ENCODE measurements around the gene C3orf22.

- TF ChIP-seq, protein P1, sequence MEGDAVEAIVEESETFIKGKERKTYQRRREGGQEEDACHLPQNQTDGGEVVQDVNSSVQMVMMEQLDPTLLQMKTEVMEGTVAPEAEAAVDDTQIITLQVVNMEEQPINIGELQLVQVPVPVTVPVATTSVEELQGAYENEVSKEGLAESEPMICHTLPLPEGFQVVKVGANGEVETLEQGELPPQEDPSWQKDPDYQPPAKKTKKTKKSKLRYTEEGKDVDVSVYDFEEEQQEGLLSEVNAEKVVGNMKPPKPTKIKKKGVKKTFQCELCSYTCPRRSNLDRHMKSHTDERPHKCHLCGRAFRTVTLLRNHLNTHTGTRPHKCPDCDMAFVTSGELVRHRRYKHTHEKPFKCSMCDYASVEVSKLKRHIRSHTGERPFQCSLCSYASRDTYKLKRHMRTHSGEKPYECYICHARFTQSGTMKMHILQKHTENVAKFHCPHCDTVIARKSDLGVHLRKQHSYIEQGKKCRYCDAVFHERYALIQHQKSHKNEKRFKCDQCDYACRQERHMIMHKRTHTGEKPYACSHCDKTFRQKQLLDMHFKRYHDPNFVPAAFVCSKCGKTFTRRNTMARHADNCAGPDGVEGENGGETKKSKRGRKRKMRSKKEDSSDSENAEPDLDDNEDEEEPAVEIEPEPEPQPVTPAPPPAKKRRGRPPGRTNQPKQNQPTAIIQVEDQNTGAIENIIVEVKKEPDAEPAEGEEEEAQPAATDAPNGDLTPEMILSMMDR (IDR thresholded peaks at IDR 0.05; ENCODE audit: poor library complexity, severe bottlenecking), result no peak
- TF ChIP-seq POLR2AphosphoS5 (IDR thresholded peaks at IDR 0.05), result no peak
These were observed 48.6 kb upstream of the C3orf22 start for GRCh38 chr3:126607214-126607908.

Data from neural cell (in vitro differentiated cells).